ENCODE measurements around the gene MRM3. TPM values are rescaled to one million over a fixed set of nuclear protein-coding genes. Genes with fewer than 3 reads are reported as not detected.

Gene MRM3
- total and polyA plus RNA-seq, 2 experiments from 2014 or later: 17.7 to 23.4 TPM

DNA sequence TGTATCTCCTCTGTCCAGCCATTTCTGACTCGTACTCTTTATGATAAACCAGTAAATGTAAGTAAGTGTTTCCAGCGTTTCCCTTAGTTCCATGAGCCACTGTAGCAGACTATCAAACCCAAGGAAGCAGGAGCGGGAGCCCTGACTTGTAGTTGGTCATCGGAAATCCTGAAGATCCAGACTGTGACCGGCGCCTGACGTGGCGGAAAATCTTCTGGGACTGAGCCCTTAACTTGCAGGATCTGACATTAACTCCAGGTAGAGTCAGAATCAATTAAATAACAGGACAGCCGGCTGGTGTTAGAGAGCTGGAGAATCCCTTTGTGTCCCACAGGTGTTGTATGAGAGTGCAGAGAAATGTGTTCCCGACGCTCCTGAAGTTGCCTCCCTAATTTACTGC is 4.1 kb upstream of the MRM3 start:
- Histone ChIP-seq H3K4me2 (no peak overlapping the region), H3F3A (replicated peaks; ENCODE audit: low read depth) (peaks cover 3% of the 10 kb centered on the region; the same call in 1 of the 2 replicates), H4K20me1 (replicated peaks; ENCODE audit: insufficient read depth) (peaks cover 15% of the 10 kb centered on the region), H3K27me3 (ENCODE audit: insufficient read depth) (no peaks in the 10 kb centered on the region), H3K4me1 (ENCODE audit: insufficient read depth) (peaks cover 7% of the 10 kb centered on the region; the same call in 1 of the 2 replicates), H3K9me2 (ENCODE audit: insufficient read depth) (no peaks in the 10 kb centered on the region), H3K27ac (ENCODE audit: low read depth) (no peak overlapping the region), H2AFZ (no peak overlapping the region), H3K4me3 (no peak overlapping the region), H3K36me3 (ENCODE audit: insufficient read depth) (peaks cover 32% of the 10 kb centered on the region), H3K79me2 (replicated peaks; ENCODE audit: insufficient read depth) (peaks cover 45% of the 10 kb centered on the region)
- no peaks in the 10 kb centered on the region; the same call in 2 of the 3 replicates for H3K9me3 Mint-ChIP-seq
- H3K27ac Mint-ChIP-seq: no peak overlapping the region
- H3K27me3 Mint-ChIP-seq (ENCODE audit: insufficient read depth, low read depth, poor library complexity): peaks cover 20% of the 10 kb centered on the region
- TF ChIP-seq STAT1 (IDR thresholded peaks at IDR 0.05; ENCODE audit: unreplicated experiment): no peak
- TF ChIP-seq, protein P1, sequence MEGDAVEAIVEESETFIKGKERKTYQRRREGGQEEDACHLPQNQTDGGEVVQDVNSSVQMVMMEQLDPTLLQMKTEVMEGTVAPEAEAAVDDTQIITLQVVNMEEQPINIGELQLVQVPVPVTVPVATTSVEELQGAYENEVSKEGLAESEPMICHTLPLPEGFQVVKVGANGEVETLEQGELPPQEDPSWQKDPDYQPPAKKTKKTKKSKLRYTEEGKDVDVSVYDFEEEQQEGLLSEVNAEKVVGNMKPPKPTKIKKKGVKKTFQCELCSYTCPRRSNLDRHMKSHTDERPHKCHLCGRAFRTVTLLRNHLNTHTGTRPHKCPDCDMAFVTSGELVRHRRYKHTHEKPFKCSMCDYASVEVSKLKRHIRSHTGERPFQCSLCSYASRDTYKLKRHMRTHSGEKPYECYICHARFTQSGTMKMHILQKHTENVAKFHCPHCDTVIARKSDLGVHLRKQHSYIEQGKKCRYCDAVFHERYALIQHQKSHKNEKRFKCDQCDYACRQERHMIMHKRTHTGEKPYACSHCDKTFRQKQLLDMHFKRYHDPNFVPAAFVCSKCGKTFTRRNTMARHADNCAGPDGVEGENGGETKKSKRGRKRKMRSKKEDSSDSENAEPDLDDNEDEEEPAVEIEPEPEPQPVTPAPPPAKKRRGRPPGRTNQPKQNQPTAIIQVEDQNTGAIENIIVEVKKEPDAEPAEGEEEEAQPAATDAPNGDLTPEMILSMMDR (conservative IDR thresholded peaks at IDR 0.05; ENCODE audit: low read depth in 2 of 2): no peak
- H3K36me3 Mint-ChIP-seq (ENCODE audit: low read depth): peaks cover 60% of the 10 kb centered on the region
- no peak overlapping the region for H3K4me3 Mint-ChIP-seq
- ATAC-seq (no peak), DNase-seq (ENCODE audit: low spot score) (no peak)
- H3K4me1 Mint-ChIP-seq: peaks cover 6% of the 10 kb centered on the region; the same call in 2 of the 3 replicates

DNA sequence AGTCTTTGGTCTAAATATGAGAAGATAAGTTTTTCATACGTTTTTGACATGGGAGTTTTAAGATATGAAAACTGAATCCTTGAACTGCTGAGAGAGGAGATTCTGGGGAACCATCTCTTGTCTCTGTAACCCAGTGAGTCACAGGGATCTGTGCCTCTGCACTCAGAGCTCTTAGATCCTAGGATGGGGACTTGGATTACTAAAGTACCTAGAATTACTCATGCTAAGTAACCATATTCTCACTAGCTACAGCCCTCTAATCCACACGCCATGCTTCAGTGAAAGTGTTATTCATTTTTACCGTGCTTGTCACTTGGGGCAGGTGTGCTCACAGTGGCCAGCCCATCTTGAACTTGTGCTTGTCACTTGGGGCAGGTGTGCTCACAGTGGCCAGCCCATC is 2.0 kb downstream of the MRM3 start:
- H3K27ac Mint-ChIP-seq: no peak overlapping the region
- peaks cover 72% of the 10 kb centered on the region for H3K79me2 ChIP-seq (replicated peaks; ENCODE audit: insufficient read depth)
- peaks cover 11% of the 10 kb centered on the region for H4K20me1 ChIP-seq (replicated peaks; ENCODE audit: insufficient read depth)
- peaks cover 21% of the 10 kb centered on the region for H3K27me3 Mint-ChIP-seq (ENCODE audit: insufficient read depth, low read depth, poor library complexity)
- H3F3A ChIP-seq (replicated peaks; ENCODE audit: low read depth): peaks cover 10% of the 10 kb centered on the region
- peaks cover 16% of the 10 kb centered on the region; the same call in 1 of the 2 replicates for H3K4me1 ChIP-seq (ENCODE audit: insufficient read depth)
- ATAC-seq (no peak), DNase-seq (ENCODE audit: low spot score) (no peak)
- H3K4me2 ChIP-seq: no peak overlapping the region
- peaks cover 9% of the 10 kb centered on the region; the same call in 1 of the 2 replicates for H3K36me3 ChIP-seq (ENCODE audit: insufficient read depth)
- H3K36me3 Mint-ChIP-seq (ENCODE audit: low read depth): peaks cover 35% of the 10 kb centered on the region
- no peaks in the 10 kb centered on the region for H3K27me3 ChIP-seq (ENCODE audit: insufficient read depth)
- no peak overlapping the region for H3K27ac ChIP-seq (ENCODE audit: low read depth)
- no peaks in the 10 kb centered on the region; the same call in 2 of the 3 replicates for H3K9me3 Mint-ChIP-seq
- peak overlapping the region; percentile 95 for H3K4me3 Mint-ChIP-seq
- H3K4me1 Mint-ChIP-seq: peaks cover 9% of the 10 kb centered on the region; the same call in 2 of the 3 replicates
- no peaks in the 10 kb centered on the region for H3K9me2 ChIP-seq (ENCODE audit: insufficient read depth)
- H2AFZ ChIP-seq: no peak overlapping the region
- H3K4me3 ChIP-seq: peak overlapping the region; percentile 98; the same call in 1 of the 2 replicates
- TF ChIP-seq ZNF331 (CRISPR knock-in tag; IDR thresholded peaks at IDR 0.05; ENCODE audit: low read depth) (no peak), JUNB (IDR thresholded peaks at IDR 0.05; ENCODE audit: unreplicated experiment) (no peak)
- TF ChIP-seq, protein P2, sequence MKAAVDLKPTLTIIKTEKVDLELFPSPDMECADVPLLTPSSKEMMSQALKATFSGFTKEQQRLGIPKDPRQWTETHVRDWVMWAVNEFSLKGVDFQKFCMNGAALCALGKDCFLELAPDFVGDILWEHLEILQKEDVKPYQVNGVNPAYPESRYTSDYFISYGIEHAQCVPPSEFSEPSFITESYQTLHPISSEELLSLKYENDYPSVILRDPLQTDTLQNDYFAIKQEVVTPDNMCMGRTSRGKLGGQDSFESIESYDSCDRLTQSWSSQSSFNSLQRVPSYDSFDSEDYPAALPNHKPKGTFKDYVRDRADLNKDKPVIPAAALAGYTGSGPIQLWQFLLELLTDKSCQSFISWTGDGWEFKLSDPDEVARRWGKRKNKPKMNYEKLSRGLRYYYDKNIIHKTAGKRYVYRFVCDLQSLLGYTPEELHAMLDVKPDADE (IDR thresholded peaks at IDR 0.05): no peak
- TF ChIP-seq, protein P1 (conservative IDR thresholded peaks at IDR 0.05; ENCODE audit: low read depth in 2 of 2): no peak
- TF ChIP-seq, protein P3, sequence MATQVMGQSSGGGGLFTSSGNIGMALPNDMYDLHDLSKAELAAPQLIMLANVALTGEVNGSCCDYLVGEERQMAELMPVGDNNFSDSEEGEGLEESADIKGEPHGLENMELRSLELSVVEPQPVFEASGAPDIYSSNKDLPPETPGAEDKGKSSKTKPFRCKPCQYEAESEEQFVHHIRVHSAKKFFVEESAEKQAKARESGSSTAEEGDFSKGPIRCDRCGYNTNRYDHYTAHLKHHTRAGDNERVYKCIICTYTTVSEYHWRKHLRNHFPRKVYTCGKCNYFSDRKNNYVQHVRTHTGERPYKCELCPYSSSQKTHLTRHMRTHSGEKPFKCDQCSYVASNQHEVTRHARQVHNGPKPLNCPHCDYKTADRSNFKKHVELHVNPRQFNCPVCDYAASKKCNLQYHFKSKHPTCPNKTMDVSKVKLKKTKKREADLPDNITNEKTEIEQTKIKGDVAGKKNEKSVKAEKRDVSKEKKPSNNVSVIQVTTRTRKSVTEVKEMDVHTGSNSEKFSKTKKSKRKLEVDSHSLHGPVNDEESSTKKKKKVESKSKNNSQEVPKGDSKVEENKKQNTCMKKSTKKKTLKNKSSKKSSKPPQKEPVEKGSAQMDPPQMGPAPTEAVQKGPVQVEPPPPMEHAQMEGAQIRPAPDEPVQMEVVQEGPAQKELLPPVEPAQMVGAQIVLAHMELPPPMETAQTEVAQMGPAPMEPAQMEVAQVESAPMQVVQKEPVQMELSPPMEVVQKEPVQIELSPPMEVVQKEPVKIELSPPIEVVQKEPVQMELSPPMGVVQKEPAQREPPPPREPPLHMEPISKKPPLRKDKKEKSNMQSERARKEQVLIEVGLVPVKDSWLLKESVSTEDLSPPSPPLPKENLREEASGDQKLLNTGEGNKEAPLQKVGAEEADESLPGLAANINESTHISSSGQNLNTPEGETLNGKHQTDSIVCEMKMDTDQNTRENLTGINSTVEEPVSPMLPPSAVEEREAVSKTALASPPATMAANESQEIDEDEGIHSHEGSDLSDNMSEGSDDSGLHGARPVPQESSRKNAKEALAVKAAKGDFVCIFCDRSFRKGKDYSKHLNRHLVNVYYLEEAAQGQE (IDR thresholded peaks at IDR 0.05; ENCODE audit: unreplicated experiment): no peak
